Measurements from ENCODE around the gene DOCK9. TPM values are rescaled to one million over a fixed set of nuclear protein-coding genes. Genes with fewer than 3 reads are reported as not detected.
"Not testable (repeated sequence)": the region's sequence is repeated elsewhere in the genome, so short reads cannot be mapped to it uniquely, and the experiment has no call there.

DOCK9 gene
- total RNA-seq, 4 donors from 2014 or later, result 79.1 to 197 (median 107) TPM

GRCh38 chr13:98816406-98816805 lies 161.5 kb downstream of the DOCK9 start:
- Histone ChIP-seq H3K9me3 (no peaks in the 10 kb centered on the region), H3K4me1 (no peaks in the 10 kb centered on the region), H3K27ac (no peak overlapping the region), H3K27me3 (no peaks in the 10 kb centered on the region), H3K36me3 (no peaks in the 10 kb centered on the region), H3K4me3 (no peak overlapping the region)
- no peak for TF ChIP-seq POLR2A (IDR thresholded peaks at IDR 0.05)
- TF ChIP-seq, protein P1, sequence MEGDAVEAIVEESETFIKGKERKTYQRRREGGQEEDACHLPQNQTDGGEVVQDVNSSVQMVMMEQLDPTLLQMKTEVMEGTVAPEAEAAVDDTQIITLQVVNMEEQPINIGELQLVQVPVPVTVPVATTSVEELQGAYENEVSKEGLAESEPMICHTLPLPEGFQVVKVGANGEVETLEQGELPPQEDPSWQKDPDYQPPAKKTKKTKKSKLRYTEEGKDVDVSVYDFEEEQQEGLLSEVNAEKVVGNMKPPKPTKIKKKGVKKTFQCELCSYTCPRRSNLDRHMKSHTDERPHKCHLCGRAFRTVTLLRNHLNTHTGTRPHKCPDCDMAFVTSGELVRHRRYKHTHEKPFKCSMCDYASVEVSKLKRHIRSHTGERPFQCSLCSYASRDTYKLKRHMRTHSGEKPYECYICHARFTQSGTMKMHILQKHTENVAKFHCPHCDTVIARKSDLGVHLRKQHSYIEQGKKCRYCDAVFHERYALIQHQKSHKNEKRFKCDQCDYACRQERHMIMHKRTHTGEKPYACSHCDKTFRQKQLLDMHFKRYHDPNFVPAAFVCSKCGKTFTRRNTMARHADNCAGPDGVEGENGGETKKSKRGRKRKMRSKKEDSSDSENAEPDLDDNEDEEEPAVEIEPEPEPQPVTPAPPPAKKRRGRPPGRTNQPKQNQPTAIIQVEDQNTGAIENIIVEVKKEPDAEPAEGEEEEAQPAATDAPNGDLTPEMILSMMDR (IDR thresholded peaks at IDR 0.05), result no peak
- intact Hi-C loops (cut with DNase I; ENCODE audit: low total_unique reads), result no loop called here
- no peak for DNase-seq

DNA sequence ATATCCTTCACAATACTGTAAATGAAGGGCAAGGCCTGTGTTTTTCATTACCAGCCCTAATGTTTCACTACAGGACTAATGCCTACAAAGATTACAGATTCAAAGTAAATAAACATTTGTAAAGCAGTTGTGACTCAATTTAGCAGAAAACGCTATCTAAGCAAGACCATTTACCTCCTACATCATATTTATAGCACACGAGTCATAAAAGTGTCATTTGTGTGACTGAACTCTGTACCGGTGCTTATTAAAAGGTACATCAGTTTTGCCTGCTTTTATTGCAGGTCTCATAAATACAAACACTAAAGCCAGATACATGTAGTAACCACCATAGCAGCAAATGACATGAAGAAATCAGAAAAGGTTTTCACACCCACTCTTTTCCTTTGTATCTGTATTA lies 163.9 kb downstream of the DOCK9 start:
- H3K27me3 ChIP-seq, result no peaks in the 10 kb centered on the region
- no peaks in the 10 kb centered on the region for H3K4me1 ChIP-seq
- no peak overlapping the region for H3K27ac ChIP-seq
- TF ChIP-seq, protein P1 (IDR thresholded peaks at IDR 0.05), result no peak
- DNase-seq, result no peak
- no peaks in the 10 kb centered on the region for H3K36me3 ChIP-seq
- no peaks in the 10 kb centered on the region for H3K9me3 ChIP-seq
- H3K4me3 ChIP-seq, result no peak overlapping the region
- intact Hi-C loops (cut with DNase I; ENCODE audit: low total_unique reads), result no loop called here

GRCh38 chr13:98812186-98812790 lies 165.6 kb downstream of the DOCK9 start:
- H3K9me3 ChIP-seq; DNase-seq; H3K27me3 ChIP-seq; H3K36me3 ChIP-seq; H3K4me1 ChIP-seq; H3K4me3 ChIP-seq; intact Hi-C loops (cut with DNase I; ENCODE audit: low total_unique reads); H3K27ac ChIP-seq: not testable (repeated sequence)

DNA sequence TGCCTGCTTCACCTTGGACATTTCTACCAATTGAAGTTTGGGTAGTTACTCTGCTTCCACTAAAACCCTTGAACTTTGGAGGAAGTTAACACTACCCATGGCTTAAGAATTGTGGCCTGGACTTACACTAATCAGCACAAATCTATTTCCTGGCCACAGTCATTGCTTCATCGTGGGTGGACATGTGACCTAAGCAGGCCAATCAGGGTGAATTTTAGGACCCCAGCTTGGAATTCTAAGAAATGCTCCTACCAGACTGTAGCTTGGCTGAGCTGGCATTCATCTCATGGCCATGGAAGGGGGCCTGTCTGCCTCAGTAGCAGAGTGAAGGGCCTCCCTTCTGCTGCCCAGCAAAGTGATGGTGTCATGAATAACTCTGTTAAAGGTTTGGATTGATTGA lies 167.1 kb downstream of the DOCK9 start:
- no peak overlapping the region for H3K27ac ChIP-seq
- H3K27me3 ChIP-seq, result no peaks in the 10 kb centered on the region
- intact Hi-C loops (cut with DNase I; ENCODE audit: low total_unique reads), result no loop called here
- no peaks in the 10 kb centered on the region for H3K36me3 ChIP-seq
- no peaks in the 10 kb centered on the region for H3K9me3 ChIP-seq
- no peak for DNase-seq
- H3K4me3 ChIP-seq, result no peak overlapping the region
- H3K4me1 ChIP-seq, result no peaks in the 10 kb centered on the region
- TF ChIP-seq POLR2A (IDR thresholded peaks at IDR 0.05), result no peak
- TF ChIP-seq, protein P1 (IDR thresholded peaks at IDR 0.05), result no peak

DNA sequence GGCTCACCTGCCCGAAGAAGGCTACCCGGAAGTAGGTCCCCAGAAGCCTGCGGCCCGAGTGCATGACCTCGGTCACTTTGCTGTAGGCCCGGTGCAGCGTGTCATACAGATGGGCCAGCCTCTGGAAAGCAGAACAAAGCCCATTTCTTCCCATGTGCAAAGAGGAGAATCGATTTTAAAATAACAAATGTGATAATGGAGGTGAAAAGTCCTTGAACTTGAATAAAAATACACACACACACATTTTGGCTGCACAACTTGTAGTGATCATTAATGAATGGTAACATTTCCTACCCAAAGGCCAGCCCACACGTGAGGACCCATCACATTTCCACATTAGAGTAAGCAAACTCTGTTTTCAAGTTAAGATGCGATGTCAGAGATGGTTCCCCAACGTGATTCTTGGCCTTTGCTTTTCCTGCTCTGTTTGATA lies 168.5 kb downstream of the DOCK9 start:
- no peaks in the 10 kb centered on the region for H3K27me3 ChIP-seq
- no peak overlapping the region for H3K4me3 ChIP-seq
- intact Hi-C loops (cut with DNase I; ENCODE audit: low total_unique reads), result no loop called here
- no peak for TF ChIP-seq POLR2A (IDR thresholded peaks at IDR 0.05)
- TF ChIP-seq, protein P1 (IDR thresholded peaks at IDR 0.05), result no peak
- H3K4me1 ChIP-seq, result no peaks in the 10 kb centered on the region
- no peak for DNase-seq
- no peaks in the 10 kb centered on the region for H3K36me3 ChIP-seq
- no peak overlapping the region for H3K27ac ChIP-seq
- H3K9me3 ChIP-seq, result no peaks in the 10 kb centered on the region

DNA sequence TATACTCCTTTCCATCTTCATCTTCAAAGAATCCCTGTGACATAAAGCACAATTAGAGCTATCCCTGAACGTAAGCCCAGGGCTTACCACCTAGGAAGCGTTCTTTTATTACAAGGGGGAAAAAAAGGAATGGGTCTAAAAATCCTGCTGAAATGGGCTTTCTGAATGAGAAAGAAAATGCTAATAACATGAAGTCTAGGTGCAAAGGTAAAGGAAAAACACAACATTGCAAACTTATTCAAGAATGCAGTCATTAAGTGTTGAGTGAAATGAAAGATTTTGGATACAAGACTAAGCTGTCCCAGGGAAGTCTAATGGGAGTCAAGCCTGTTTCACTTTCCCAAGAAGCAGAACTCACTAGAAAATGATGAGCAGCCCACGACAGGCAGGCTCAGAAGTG lies 170.1 kb downstream of the DOCK9 start:
- Histone ChIP-seq H3K36me3 (no peaks in the 10 kb centered on the region), H3K9me3 (no peaks in the 10 kb centered on the region), H3K27ac (no peak overlapping the region), H3K4me3 (no peak overlapping the region), H3K27me3 (no peaks in the 10 kb centered on the region), H3K4me1 (no peaks in the 10 kb centered on the region)
- no peak for DNase-seq
- intact Hi-C loops (cut with DNase I; ENCODE audit: low total_unique reads), result no loop called here
- TF ChIP-seq POLR2A (IDR thresholded peaks at IDR 0.05), result no peak
- TF ChIP-seq, protein P1 (IDR thresholded peaks at IDR 0.05), result no peak

Measured in uterus (tissue), 4 donors.